SK-N-SH treated with all-trans-retinoic acid at 6 μM for 48 hours (cell line): ENCODE measurements around the gene EXD3.
"Not testable (repeated sequence)": the region's sequence is repeated elsewhere in the genome, so short reads cannot be mapped to it uniquely, and the experiment has no call there.

Source experiments
- ATAC-seq: fragments of 200-7000 bp; cut with Tn5 transposase; 3 replicates; pipeline ENCODE4 v1.9.1; 2020; ENCODE audit warnings: mild to moderate bottlenecking, moderate library complexity
- ARNTL ChIP-seq: fragments of 450-650 bp; formaldehyde crosslinking; IDR thresholded peaks from 2 replicates; pipeline ENCODE4 v1.5.0; 2020; ENCODE audit warnings: low read depth, mild to moderate bottlenecking, moderate library complexity, borderline replicate concordance
- BACH2 ChIP-seq: fragments of 250-450 bp; sonication (Bioruptor Pico); IDR thresholded peaks from 2 replicates; pipeline ENCODE4 v1.9.0; 2021; ENCODE audit warnings: mild to moderate bottlenecking, borderline replicate concordance
- CSDC2 ChIP-seq: fragments of 250-450 bp; sonication (Bioruptor Pico); IDR thresholded peaks from 2 replicates; pipeline ENCODE4 v1.5.0; 2020; ENCODE audit warnings: mild to moderate bottlenecking, moderate library complexity
- ESRRG ChIP-seq: fragments of 250-450 bp; sonication (Bioruptor Pico); IDR thresholded peaks from 2 replicates; pipeline ENCODE4 v1.6.1; 2021; ENCODE audit warnings: mild to moderate bottlenecking
- ISL1 ChIP-seq: fragments of 250-450 bp; sonication (Bioruptor Pico); IDR thresholded peaks from 2 replicates; pipeline ENCODE4 v2.1.2; 2022; ENCODE audit warnings: mild to moderate bottlenecking, moderate library complexity
- POU6F1 ChIP-seq: fragments of 250-450 bp; sonication (Bioruptor Pico); IDR thresholded peaks from 2 replicates; pipeline ENCODE4 v1.8.0; 2021; ENCODE audit warnings: low read depth, mild to moderate bottlenecking, moderate library complexity, borderline replicate concordance
- PPARA ChIP-seq: fragments of 250-450 bp; sonication (Bioruptor Pico); IDR thresholded peaks from 2 replicates; pipeline ENCODE4 v1.5.0; 2020; ENCODE audit warnings: mild to moderate bottlenecking, borderline replicate concordance
- RARB ChIP-seq: fragments of 250-450 bp; sonication (Bioruptor Pico); IDR thresholded peaks from 2 replicates; pipeline ENCODE4 v1.8.0; 2021; ENCODE audit warnings: mild to moderate bottlenecking, moderate library complexity
- SNAI2 ChIP-seq: fragments of 250-450 bp; sonication (Bioruptor Pico); IDR thresholded peaks from 2 replicates; pipeline ENCODE4 v1.5.0; 2020; ENCODE audit warnings: mild to moderate bottlenecking, moderate library complexity
- TCF4 ChIP-seq: fragments of 250-450 bp; sonication (Bioruptor Pico); IDR thresholded peaks from 2 replicates; pipeline ENCODE4 v1.8.0; 2021; ENCODE audit warnings: mild to moderate bottlenecking, moderate library complexity, borderline replicate concordance
- TOX ChIP-seq: fragments of 250-450 bp; sonication (Bioruptor Pico); IDR thresholded peaks from 2 replicates; pipeline ENCODE4 v1.8.0; 2021; ENCODE audit warnings: mild to moderate bottlenecking, moderate library complexity, borderline replicate concordance
- ZC3H10 ChIP-seq: fragments of 250-450 bp; sonication (Bioruptor Pico); IDR thresholded peaks from 2 replicates; pipeline ENCODE4 v1.5.1; 2021; ENCODE audit warnings: mild to moderate bottlenecking, moderate library complexity
- ZFP3 ChIP-seq: fragments of 250-450 bp; sonication (Bioruptor Pico); IDR thresholded peaks from 2 replicates; pipeline ENCODE4 v1.5.0; 2020; ENCODE audit warnings: mild to moderate bottlenecking, moderate library complexity
- ZFP30 ChIP-seq: fragments of 450-650 bp; formaldehyde crosslinking; IDR thresholded peaks from 2 replicates; pipeline ENCODE4 v1.5.0; 2022; ENCODE audit warnings: mild to moderate bottlenecking, moderate library complexity
- ZNF565 ChIP-seq: fragments of 450-650 bp; formaldehyde crosslinking; conservative IDR thresholded peaks from 2 replicates; pipeline ENCODE4 v1.5.0; 2020; ENCODE audit warnings: low read depth, mild to moderate bottlenecking, moderate library complexity
- ZNF70 ChIP-seq: fragments of 450-650 bp; formaldehyde crosslinking; IDR thresholded peaks from 2 replicates; pipeline ENCODE4 v1.5.0; 2020; ENCODE audit warnings: mild to moderate bottlenecking, moderate library complexity
- ZNF8 ChIP-seq: fragments of 450-650 bp; formaldehyde crosslinking; IDR thresholded peaks from 2 replicates; pipeline ENCODE4 v1.5.0; 2020; ENCODE audit warnings: mild to moderate bottlenecking, moderate library complexity
- TF ChIP-seq, protein P1 (sequence below): fragments of 250-450 bp; sonication (Bioruptor Pico); IDR thresholded peaks from 2 replicates; pipeline ENCODE4 v1.5.1; 2020; ENCODE audit warnings: low read depth, mild to moderate bottlenecking, moderate library complexity
- TF ChIP-seq, protein P2 (sequence below): fragments of 250-450 bp; sonication (Bioruptor Pico); IDR thresholded peaks from 2 replicates; pipeline ENCODE4 v1.5.1; 2021; ENCODE audit warnings: mild to moderate bottlenecking, moderate library complexity
- TF ChIP-seq, protein P3 (sequence below): fragments of 250-450 bp; sonication (Bioruptor Pico); IDR thresholded peaks from 2 replicates; pipeline ENCODE4 v1.8.0; 2020; ENCODE audit warnings: mild to moderate bottlenecking, moderate library complexity, borderline replicate concordance

The EXD3 gene

DNA sequence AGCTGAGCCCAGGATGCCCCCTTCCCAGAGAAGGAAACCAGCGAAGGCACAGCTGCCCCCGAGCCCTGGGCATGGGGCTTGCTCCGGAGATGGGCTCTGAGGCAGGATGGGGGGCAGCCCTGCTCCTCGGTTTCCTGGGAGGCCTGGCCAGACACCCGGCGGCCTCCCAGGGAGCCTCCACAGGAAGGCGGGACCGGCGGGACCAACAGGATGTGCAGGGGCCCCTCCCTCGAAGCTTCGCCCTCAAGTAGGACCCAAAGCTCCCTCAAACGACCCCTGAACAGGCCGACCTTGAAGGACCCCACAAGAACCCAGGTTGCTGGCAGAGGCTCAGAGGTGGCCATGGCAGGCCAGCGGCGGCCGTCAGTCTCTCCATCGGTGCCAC lies 11.7 kb downstream of the EXD3 start:
- TF ChIP-seq RARB (CRISPR knock-in tag) (no peak), PPARA (CRISPR knock-in tag) (no peak), TCF4 (no peak), ESRRG (CRISPR knock-in tag) (no peak), ZFP30 (CRISPR knock-in tag) (no peak), ISL1 (CRISPR knock-in tag) (no peak), SNAI2 (CRISPR knock-in tag) (no peak), ZC3H10 (CRISPR knock-in tag) (no peak), ZNF70 (CRISPR knock-in tag) (no peak), BACH2 (CRISPR knock-in tag) (no peak), ZNF8 (CRISPR knock-in tag) (no peak), CSDC2 (CRISPR knock-in tag) (no peak), ZNF565 (CRISPR knock-in tag) (no peak), ARNTL (no peak), ZFP3 (CRISPR knock-in tag) (no peak)
- TF ChIP-seq, protein P1, sequence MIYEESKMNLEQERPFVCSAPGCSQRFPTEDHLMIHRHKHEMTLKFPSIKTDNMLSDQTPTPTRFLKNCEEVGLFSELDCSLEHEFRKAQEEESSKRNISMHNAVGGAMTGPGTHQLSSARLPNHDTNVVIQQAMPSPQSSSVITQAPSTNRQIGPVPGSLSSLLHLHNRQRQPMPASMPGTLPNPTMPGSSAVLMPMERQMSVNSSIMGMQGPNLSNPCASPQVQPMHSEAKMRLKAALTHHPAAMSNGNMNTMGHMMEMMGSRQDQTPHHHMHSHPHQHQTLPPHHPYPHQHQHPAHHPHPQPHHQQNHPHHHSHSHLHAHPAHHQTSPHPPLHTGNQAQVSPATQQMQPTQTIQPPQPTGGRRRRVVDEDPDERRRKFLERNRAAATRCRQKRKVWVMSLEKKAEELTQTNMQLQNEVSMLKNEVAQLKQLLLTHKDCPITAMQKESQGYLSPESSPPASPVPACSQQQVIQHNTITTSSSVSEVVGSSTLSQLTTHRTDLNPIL = no peak
- TF ChIP-seq, protein P2, sequence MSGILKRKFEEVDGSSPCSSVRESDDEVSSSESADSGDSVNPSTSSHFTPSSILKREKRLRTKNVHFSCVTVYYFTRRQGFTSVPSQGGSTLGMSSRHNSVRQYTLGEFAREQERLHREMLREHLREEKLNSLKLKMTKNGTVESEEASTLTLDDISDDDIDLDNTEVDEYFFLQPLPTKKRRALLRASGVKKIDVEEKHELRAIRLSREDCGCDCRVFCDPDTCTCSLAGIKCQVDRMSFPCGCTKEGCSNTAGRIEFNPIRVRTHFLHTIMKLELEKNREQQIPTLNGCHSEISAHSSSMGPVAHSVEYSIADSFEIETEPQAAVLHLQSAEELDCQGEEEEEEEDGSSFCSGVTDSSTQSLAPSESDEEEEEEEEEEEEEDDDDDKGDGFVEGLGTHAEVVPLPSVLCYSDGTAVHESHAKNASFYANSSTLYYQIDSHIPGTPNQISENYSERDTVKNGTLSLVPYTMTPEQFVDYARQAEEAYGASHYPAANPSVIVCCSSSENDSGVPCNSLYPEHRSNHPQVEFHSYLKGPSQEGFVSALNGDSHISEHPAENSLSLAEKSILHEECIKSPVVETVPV (CRISPR knock-in tag) = no peak
- ATAC-seq = no peak

- TF ChIP-seq SNAI2 (CRISPR knock-in tag) (no peak), PPARA (CRISPR knock-in tag) (no peak), TCF4 (no peak), ZNF70 (CRISPR knock-in tag) (no peak), ESRRG (CRISPR knock-in tag) (no peak), ZFP30 (CRISPR knock-in tag) (no peak), ARNTL (no peak)
- TF ChIP-seq, protein P2 (CRISPR knock-in tag) = no peak
- TF ChIP-seq, protein P3, sequence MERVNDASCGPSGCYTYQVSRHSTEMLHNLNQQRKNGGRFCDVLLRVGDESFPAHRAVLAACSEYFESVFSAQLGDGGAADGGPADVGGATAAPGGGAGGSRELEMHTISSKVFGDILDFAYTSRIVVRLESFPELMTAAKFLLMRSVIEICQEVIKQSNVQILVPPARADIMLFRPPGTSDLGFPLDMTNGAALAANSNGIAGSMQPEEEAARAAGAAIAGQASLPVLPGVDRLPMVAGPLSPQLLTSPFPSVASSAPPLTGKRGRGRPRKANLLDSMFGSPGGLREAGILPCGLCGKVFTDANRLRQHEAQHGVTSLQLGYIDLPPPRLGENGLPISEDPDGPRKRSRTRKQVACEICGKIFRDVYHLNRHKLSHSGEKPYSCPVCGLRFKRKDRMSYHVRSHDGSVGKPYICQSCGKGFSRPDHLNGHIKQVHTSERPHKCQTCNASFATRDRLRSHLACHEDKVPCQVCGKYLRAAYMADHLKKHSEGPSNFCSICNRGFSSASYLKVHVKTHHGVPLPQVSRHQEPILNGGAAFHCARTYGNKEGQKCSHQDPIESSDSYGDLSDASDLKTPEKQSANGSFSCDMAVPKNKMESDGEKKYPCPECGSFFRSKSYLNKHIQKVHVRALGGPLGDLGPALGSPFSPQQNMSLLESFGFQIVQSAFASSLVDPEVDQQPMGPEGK (CRISPR knock-in tag) = no peak
- TF ChIP-seq, all 23 proteins: peak for 0
- ATAC-seq = no peak
These were observed 12.1 kb downstream of the EXD3 start for GRCh38 chr9:137410891-137411249.

DNA sequence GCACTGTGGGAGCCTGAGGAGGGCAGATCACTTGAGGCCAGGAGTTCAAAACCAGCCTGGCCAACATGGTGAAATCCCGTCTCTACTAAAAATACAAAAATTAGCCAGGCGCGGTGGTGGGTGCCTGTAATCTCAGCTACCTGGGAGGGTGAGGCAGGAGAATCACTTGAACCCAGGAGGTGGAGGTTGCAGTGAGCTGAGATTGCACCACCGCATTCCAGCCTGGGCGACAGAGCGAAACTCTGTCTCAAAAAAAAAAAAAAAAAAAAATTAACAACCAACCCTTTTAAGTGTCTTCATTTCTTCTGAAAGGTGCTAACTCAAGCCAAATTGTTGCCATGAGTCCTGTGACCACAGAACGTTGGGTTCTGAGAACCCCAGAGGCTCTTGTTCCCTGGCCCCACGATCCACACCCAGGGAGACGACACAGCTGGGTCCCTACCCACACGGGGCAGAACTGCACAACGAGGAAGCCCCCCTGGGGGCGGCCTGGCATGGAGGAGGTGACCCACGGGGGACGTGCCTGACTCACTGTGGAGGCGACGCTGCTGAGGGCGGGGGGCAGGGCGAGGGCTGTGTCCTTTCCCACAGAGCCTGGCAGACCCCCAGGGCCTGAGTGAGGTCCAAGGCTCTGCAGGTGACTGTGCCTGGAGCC lies 12.6 kb downstream of the EXD3 start:
- ATAC-seq = not testable (repeated sequence)

GRCh38 chr9:137409515-137409914 lies 13.4 kb downstream of the EXD3 start:
- no peak for ATAC-seq
- TF ChIP-seq ZFP3 (CRISPR knock-in tag) = no peak

DNA sequence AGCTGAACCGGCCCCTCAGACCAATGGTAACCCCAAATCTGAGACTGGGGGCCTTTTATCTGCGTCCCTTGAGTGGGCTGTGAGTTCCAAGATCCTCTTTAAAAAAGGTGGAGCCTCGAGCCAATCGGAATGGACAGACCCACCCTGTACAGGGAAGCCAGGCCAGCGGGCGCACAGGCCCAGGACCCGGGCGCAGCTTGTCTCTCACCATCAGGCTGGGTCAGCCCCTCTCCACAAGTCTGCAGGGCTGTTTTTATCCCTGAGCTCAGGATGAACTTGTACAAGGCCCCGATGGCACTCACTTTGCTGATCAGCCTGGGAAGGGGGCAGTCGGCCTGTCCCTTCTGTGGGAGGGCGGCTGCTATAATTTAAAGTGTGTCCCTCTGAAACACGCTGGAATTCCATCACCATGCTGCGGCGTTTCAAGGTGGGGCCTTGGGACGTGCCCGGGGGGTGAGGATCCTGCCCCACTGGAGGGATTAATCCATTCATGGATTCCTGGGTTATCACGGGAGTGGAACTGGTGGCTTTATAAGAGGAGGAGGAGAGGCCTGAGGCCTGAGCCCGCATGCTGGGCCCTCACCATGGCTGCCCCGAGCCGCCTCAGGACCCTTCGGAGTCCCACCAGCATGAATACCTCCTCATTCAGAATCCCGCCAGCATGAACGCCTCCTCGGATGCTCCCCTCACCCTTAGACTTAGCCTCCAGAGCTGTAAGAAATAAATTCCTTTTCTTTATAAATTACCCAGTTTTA lies 14.1 kb downstream of the EXD3 start:
- TF ChIP-seq ZNF70 (CRISPR knock-in tag) = no peak
- TF ChIP-seq, protein P1 = no peak
- no peak for TF ChIP-seq ESRRG (CRISPR knock-in tag)
- TF ChIP-seq TOX (CRISPR knock-in tag) = no peak
- no peak for TF ChIP-seq ISL1 (CRISPR knock-in tag)
- TF ChIP-seq POU6F1 (CRISPR knock-in tag) = no peak
- no peak for TF ChIP-seq RARB (CRISPR knock-in tag)
- no peak for TF ChIP-seq CSDC2 (CRISPR knock-in tag)
- ATAC-seq = no peak
